ENCODE measurements around the gene GLDN.

GLDN gene

DNA sequence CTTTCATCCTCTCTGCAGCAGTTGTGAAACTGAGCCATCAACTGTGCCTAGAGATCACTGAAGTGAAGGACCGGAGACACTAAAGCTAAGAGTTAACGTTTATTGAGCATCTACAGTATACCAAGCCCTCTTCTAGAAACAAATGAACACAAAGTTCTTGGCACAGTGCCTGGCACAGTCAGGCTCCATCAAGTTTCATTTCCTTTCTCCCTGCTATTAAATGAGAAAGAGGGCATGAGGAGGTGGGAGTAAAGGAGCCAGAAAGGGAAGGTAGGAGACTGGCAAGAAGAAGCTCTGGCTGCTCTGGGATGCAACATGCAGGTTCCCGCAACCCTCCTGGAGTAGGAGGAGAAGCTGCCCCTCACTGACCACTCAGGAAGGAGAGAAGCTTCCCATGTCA, 33.6 kb upstream of the GLDN start:
- 93% methylated on average over 3 of the region's 3 CpGs for WGBS (ENCODE audit: insufficient coverage)
- H3K36me3 ChIP-seq (ENCODE audit: control insufficient read depth in 4 of 4, insufficient read depth in 4 of 4, low read length in 3 of 4): no peaks in the 10 kb centered on the region
- no peak overlapping the region for H3K4me3 ChIP-seq (ENCODE audit: control insufficient read depth in 1 of 7, extremely low read depth in 1 of 7, insufficient read depth in 4 of 7, low read depth in 2 of 7, low read length in 6 of 7)
- no peaks in the 10 kb centered on the region for H3K9me3 ChIP-seq (ENCODE audit: control extremely low read depth in 1 of 5, control insufficient read depth in 4 of 5, insufficient read depth in 2 of 5, low read depth in 1 of 5, low read length in 4 of 5)
- peaks cover 0 to 4% (median 2%) of the 10 kb centered on the region in 5 experiments for H3K27me3 ChIP-seq (replicated peaks in 2 of 5; ENCODE audit: control insufficient read depth in 4 of 5, insufficient read depth in 5 of 5, low read length in 4 of 5)
- no peak for DNase-seq
- H3K27ac ChIP-seq (ENCODE audit: insufficient read depth in 1 of 2, low read depth in 1 of 2, low read length in 2 of 2, poor library complexity in 1 of 2, severe bottlenecking in 2 of 2): no peak overlapping the region
- peaks cover 0 to 3% (median 0%) of the 10 kb centered on the region in 4 experiments for H3K4me1 ChIP-seq (ENCODE audit: control extremely low read depth in 1 of 4, control insufficient read depth in 4 of 4, insufficient read depth in 4 of 4, low read length in 3 of 4)
- ChIA-PET POLR2A (no interaction called here), CTCF (no interaction called here)

- 100% methylated on average over 2 of the region's 2 CpGs for WGBS (ENCODE audit: insufficient coverage)
- Histone ChIP-seq H3K27ac (ENCODE audit: insufficient read depth in 1 of 2, low read depth in 1 of 2, low read length in 2 of 2, poor library complexity in 1 of 2, severe bottlenecking in 2 of 2) (no peak overlapping the region), H3K36me3 (ENCODE audit: control insufficient read depth in 4 of 4, insufficient read depth in 4 of 4, low read length in 3 of 4) (no peaks in the 10 kb centered on the region), H3K9me3 (ENCODE audit: control extremely low read depth in 1 of 5, control insufficient read depth in 4 of 5, insufficient read depth in 2 of 5, low read depth in 1 of 5, low read length in 4 of 5) (no peaks in the 10 kb centered on the region), H3K4me1 (ENCODE audit: control extremely low read depth in 1 of 4, control insufficient read depth in 4 of 4, insufficient read depth in 4 of 4, low read length in 3 of 4) (peaks cover 0 to 3% (median 0%) of the 10 kb centered on the region in 4 experiments), H3K4me3 (ENCODE audit: control insufficient read depth in 1 of 7, extremely low read depth in 1 of 7, insufficient read depth in 4 of 7, low read depth in 2 of 7, low read length in 6 of 7) (no peak overlapping the region), H3K27me3 (replicated peaks in 2 of 5; ENCODE audit: control insufficient read depth in 4 of 5, insufficient read depth in 5 of 5, low read length in 4 of 5) (peaks cover 0 to 4% (median 2%) of the 10 kb centered on the region in 5 experiments)
- CTCF ChIA-PET: no interaction called here
- no peak for DNase-seq
- POLR2A ChIA-PET: no interaction called here
Measured at GRCh38 chr15:51310064-51310463, 31.4 kb upstream of the GLDN start.

DNA sequence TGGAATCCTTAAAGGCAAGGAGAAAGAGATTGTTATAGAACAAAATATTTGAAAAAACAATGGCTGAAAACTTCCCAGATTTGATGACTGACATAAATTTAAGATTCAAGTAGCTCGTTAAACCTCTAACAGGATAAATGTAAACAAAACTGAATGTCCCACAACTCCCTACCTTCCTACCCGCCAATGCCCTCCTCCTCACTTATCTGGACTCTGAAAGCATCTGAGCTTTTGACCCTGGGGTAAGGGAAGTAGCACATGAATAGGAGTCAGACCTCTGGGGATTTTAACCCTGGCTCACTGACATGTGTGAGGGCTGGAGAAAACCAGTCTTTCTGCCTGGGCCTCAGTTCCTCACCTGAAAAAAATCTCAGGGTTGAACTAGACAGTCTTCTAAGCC, 29.9 kb upstream of the GLDN start:
- DNase-seq: no peak
- POLR2A ChIA-PET: no interaction called here
- 83% methylated on average over 1 of the region's 2 CpGs for WGBS (ENCODE audit: insufficient coverage)

DNA sequence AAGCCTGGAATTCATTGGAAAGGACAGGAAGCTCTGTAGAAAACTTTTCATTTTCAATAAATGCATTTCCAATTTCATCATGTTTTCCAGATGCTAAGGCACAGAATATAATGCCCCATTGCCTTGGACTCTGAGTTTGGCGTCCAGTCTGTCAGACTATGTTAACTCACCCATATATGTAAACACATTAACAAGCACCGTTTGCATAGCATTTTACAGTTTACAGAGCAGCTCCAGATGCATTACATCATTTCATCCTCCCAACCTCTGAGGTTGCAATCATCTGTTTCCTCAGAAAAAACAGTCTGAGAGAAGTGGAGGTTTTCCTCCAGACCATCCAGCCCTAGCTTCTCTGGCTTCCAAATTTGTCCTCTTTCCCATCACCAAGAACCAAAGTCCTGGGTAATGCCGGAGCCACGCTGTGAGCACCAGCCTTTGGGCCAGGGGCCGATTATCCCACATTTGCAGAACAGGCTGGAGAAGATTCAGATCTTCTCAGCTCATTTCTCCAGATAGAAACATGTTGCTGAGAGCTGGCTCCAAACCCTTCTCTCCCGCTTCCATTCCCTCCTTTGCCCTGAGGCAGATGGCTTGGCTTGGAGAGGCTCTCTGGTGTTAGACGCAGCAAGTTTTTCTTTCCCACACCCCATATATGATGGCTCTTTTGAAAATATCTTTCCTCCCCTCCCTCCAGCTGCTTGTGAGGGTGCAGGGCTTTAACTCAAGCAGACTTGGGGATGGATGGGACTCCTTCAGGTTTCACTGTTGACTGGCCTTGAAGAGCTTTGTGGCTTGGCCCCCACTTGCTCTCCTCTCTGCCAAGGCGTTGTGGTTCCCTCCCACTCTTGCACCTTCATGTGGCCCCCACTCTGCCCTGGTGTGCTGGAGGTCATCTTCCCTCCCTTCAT, 29.0 kb upstream of the GLDN start:
- H3K27me3 ChIP-seq (replicated peaks in 2 of 5; ENCODE audit: control insufficient read depth in 4 of 5, insufficient read depth in 5 of 5, low read length in 4 of 5): peaks cover 0 to 3% (median 2%) of the 10 kb centered on the region in 5 experiments
- no peaks in the 10 kb centered on the region for H3K36me3 ChIP-seq (ENCODE audit: control insufficient read depth in 4 of 4, insufficient read depth in 4 of 4, low read length in 3 of 4)
- H3K9me3 ChIP-seq (ENCODE audit: control extremely low read depth in 1 of 5, control insufficient read depth in 4 of 5, insufficient read depth in 2 of 5, low read depth in 1 of 5, low read length in 4 of 5): no peaks in the 10 kb centered on the region
- 86% methylated on average over 7 of the region's 8 CpGs for WGBS (ENCODE audit: insufficient coverage)
- POLR2A ChIA-PET: interaction anchor here (0.6 kb wide), 1 partner anchor 40 kb away, joined by 3 read pairs; no protein-coding TSS in a partner anchor
- H3K4me3 ChIP-seq (ENCODE audit: control insufficient read depth in 1 of 7, extremely low read depth in 1 of 7, insufficient read depth in 4 of 7, low read depth in 2 of 7, low read length in 6 of 7): no peak overlapping the region
- CTCF ChIA-PET: no interaction called here
- peaks cover 0 to 3% (median 0%) of the 10 kb centered on the region in 4 experiments for H3K4me1 ChIP-seq (ENCODE audit: control extremely low read depth in 1 of 4, control insufficient read depth in 4 of 4, insufficient read depth in 4 of 4, low read length in 3 of 4)
- DNase-seq: no peak
- no peak overlapping the region for H3K27ac ChIP-seq (ENCODE audit: insufficient read depth in 1 of 2, low read depth in 1 of 2, low read length in 2 of 2, poor library complexity in 1 of 2, severe bottlenecking in 2 of 2)

More for the DNA sequence above, 29.9 kb upstream of the GLDN start:
- CTCF ChIA-PET: interaction anchor here (0.8 kb wide), 1 partner anchor 9 kb away, joined by 3 read pairs; no protein-coding TSS in a partner anchor
- no peak overlapping the region for H3K27ac ChIP-seq (ENCODE audit: insufficient read depth in 1 of 2, low read depth in 1 of 2, low read length in 2 of 2, poor library complexity in 1 of 2, severe bottlenecking in 2 of 2)
- peaks cover 0 to 4% (median 2%) of the 10 kb centered on the region in 5 experiments for H3K27me3 ChIP-seq (replicated peaks in 2 of 5; ENCODE audit: control insufficient read depth in 4 of 5, insufficient read depth in 5 of 5, low read length in 4 of 5)
- peaks cover 0 to 3% (median 0%) of the 10 kb centered on the region in 4 experiments for H3K4me1 ChIP-seq (ENCODE audit: control extremely low read depth in 1 of 4, control insufficient read depth in 4 of 4, insufficient read depth in 4 of 4, low read length in 3 of 4)
- no peaks in the 10 kb centered on the region for H3K36me3 ChIP-seq (ENCODE audit: control insufficient read depth in 4 of 4, insufficient read depth in 4 of 4, low read length in 3 of 4)
- H3K4me3 ChIP-seq (ENCODE audit: control insufficient read depth in 1 of 7, extremely low read depth in 1 of 7, insufficient read depth in 4 of 7, low read depth in 2 of 7, low read length in 6 of 7): no peak overlapping the region
- H3K9me3 ChIP-seq (ENCODE audit: control extremely low read depth in 1 of 5, control insufficient read depth in 4 of 5, insufficient read depth in 2 of 5, low read depth in 1 of 5, low read length in 4 of 5): no peaks in the 10 kb centered on the region

- Histone ChIP-seq H3K9me3 (ENCODE audit: control extremely low read depth in 1 of 5, control insufficient read depth in 4 of 5, insufficient read depth in 2 of 5, low read depth in 1 of 5, low read length in 4 of 5) (no peaks in the 10 kb centered on the region), H3K4me1 (ENCODE audit: control extremely low read depth in 1 of 4, control insufficient read depth in 4 of 4, insufficient read depth in 4 of 4, low read length in 3 of 4) (peaks cover 0 to 3% (median 0%) of the 10 kb centered on the region in 4 experiments), H3K36me3 (ENCODE audit: control insufficient read depth in 4 of 4, insufficient read depth in 4 of 4, low read length in 3 of 4) (no peaks in the 10 kb centered on the region), H3K4me3 (ENCODE audit: control insufficient read depth in 1 of 7, extremely low read depth in 1 of 7, insufficient read depth in 4 of 7, low read depth in 2 of 7, low read length in 6 of 7) (no peak overlapping the region), H3K27ac (ENCODE audit: insufficient read depth in 1 of 2, low read depth in 1 of 2, low read length in 2 of 2, poor library complexity in 1 of 2, severe bottlenecking in 2 of 2) (no peak overlapping the region), H3K27me3 (replicated peaks in 2 of 5; ENCODE audit: control insufficient read depth in 4 of 5, insufficient read depth in 5 of 5, low read length in 4 of 5) (peaks cover 0 to 2% (median under 1%) of the 10 kb centered on the region in 5 experiments)
- POLR2A ChIA-PET: interaction anchor here (0.6 kb wide), 1 partner anchor 39 kb away, joined by 3 read pairs; no protein-coding TSS in a partner anchor
- no peak for DNase-seq
- CTCF ChIA-PET: no interaction called here
Measured at GRCh38 chr15:51313074-51313393, 28.4 kb upstream of the GLDN start.

- Histone ChIP-seq H3K36me3 (ENCODE audit: control insufficient read depth in 4 of 4, insufficient read depth in 4 of 4, low read length in 3 of 4) (no peaks in the 10 kb centered on the region), H3K4me3 (ENCODE audit: control insufficient read depth in 1 of 7, extremely low read depth in 1 of 7, insufficient read depth in 4 of 7, low read depth in 2 of 7, low read length in 6 of 7) (no peak overlapping the region), H3K4me1 (ENCODE audit: control extremely low read depth in 1 of 4, control insufficient read depth in 4 of 4, insufficient read depth in 4 of 4, low read length in 3 of 4) (peaks cover 0 to 3% (median 0%) of the 10 kb centered on the region in 4 experiments), H3K27ac (ENCODE audit: insufficient read depth in 1 of 2, low read depth in 1 of 2, low read length in 2 of 2, poor library complexity in 1 of 2, severe bottlenecking in 2 of 2) (no peak overlapping the region), H3K27me3 (replicated peaks in 2 of 5; ENCODE audit: control insufficient read depth in 4 of 5, insufficient read depth in 5 of 5, low read length in 4 of 5) (peaks cover 0 to 2% (median 0%) of the 10 kb centered on the region in 5 experiments), H3K9me3 (ENCODE audit: control extremely low read depth in 1 of 5, control insufficient read depth in 4 of 5, insufficient read depth in 2 of 5, low read depth in 1 of 5, low read length in 4 of 5) (no peaks in the 10 kb centered on the region)
- ChIA-PET CTCF (no interaction called here), POLR2A (no interaction called here)
- no peak for DNase-seq
- 100% methylated on average over 5 of the region's 10 CpGs for WGBS (ENCODE audit: insufficient coverage)
Measured at GRCh38 chr15:51313644-51314280, 27.7 kb upstream of the GLDN start.
